Activated CD4-positive, alpha-beta T cell treated with anti-CD3 and anti-CD28 coated beads for 36 hours (primary cell): ENCODE measurements around the gene SLF1. TPM values are rescaled to one million over a fixed set of nuclear protein-coding genes. Genes with fewer than 3 reads are reported as not detected.
A peak's percentile ranks its signal among the peaks of the same experiment; 100 is the strongest.
"Not testable (repeated sequence)": the region's sequence is repeated elsewhere in the genome, so short reads cannot be mapped to it uniquely, and the experiment has no call there.

Experiments used
- ATAC-seq: fragments of 200-7000 bp; cut with Tn5 transposase; one replicate; pipeline ENCODE4 v1.10.0; 2021; ENCODE audit warnings: mild to moderate bottlenecking, moderate library complexity
- CTCF ChIA-PET: fragments of 350-600 bp; sonication (Branson Sonifier 250); formaldehyde crosslinking; loops from one replicate; lab custom pipeline; 2021; ENCODE audit warnings: antibody characterized with exemption; lab: Charles Lee
- POLR2A ChIA-PET: fragments of 350-600 bp; sonication (Branson Sonifier 250); formaldehyde crosslinking; loops from one replicate; lab custom pipeline; 2021; ENCODE audit warnings: antibody characterized with exemption, inconsistent platforms; lab: Charles Lee
- DNase-seq: peaks from one replicate; pipeline ENCODE4 v3.0.0-alpha.2; 2020
- H3K27ac Mint-ChIP-seq: one replicate; pipeline ENCODE4 v1.8.0; 2021; ENCODE audit warnings: mixed read lengths
- H3K27me3 Mint-ChIP-seq: one replicate; pipeline ENCODE4 v1.8.0; 2021; ENCODE audit warnings: mixed read lengths
- H3K36me3 Mint-ChIP-seq: one replicate; pipeline ENCODE4 v1.8.0; 2021; ENCODE audit warnings: low read depth, mixed read lengths
- H3K4me1 Mint-ChIP-seq: one replicate; pipeline ENCODE4 v1.8.0; 2021; ENCODE audit warnings: mixed read lengths
- H3K4me3 Mint-ChIP-seq: one replicate; pipeline ENCODE4 v1.8.0; 2021; ENCODE audit warnings: mild to moderate bottlenecking, moderate library complexity, mixed read lengths
- H3K9me3 Mint-ChIP-seq: one replicate; pipeline ENCODE4 v1.8.0; 2021; ENCODE audit warnings: low read depth, mixed read lengths
- intact Hi-C, 2 experiments: fragments of 100-400 bp; cut with DNase I in 1 of 2; cut with micrococcal nuclease in 1 of 2; formaldehyde crosslinking; loops; one replicate each; pipeline versions ENCODE4 v1.14.2 to v1.15.1; 2022 to 2024; cut with DNase I, micrococcal nuclease
- total RNA-seq, 2 experiments: library from RNA; stranded (reverse); gene quantifications; one replicate each; pipeline ENCODE4 v1.2.3, GENCODE V29; 2021

SLF1 gene
- total RNA-seq = 10 to 100 TPM; 13.3 to 13.6 TPM

GRCh38 chr5:94618493-94619328 lies at the start of gene SLF1, which contains the start of gene KIAA0825:
Gene SLF1 (plus strand): TSS chr5:94618669. CDS start chr5:94628811, 10,142 bp downstream.
Gene KIAA0825 (minus strand): TSS chr5:94618604. CDS start chr5:94537126, 81,478 bp downstream.
- POLR2A ChIA-PET = interaction anchor here (0.8 kb wide), 1 partner anchor 12 kb away, joined by 3 read pairs; no protein-coding TSS in a partner anchor
- H3K4me1 Mint-ChIP-seq = peaks cover 36% of the 10 kb centered on the region
- intact Hi-C loops = loop anchor here (1.0 to 10.0 kb wide), 11 partner anchors 41 to 1129 kb away; a partner anchor contains a TSS
- peak; percentile 90 for ATAC-seq
- H3K36me3 Mint-ChIP-seq = peaks cover 1% of the 10 kb centered on the region
- peak within 1 kb of the TSS; percentile 95 for H3K27ac Mint-ChIP-seq
- CTCF ChIA-PET = interaction anchor here (0.6 to 1.8 kb wide), 5 partner anchors 8 to 231 kb away, joined by 3 to 6 read pairs (median 3); no protein-coding TSS in a partner anchor
- H3K4me3 Mint-ChIP-seq = peak within 1 kb of the TSS; percentile 84
- no peaks in the 10 kb centered on the region for H3K27me3 Mint-ChIP-seq
- H3K9me3 Mint-ChIP-seq = no peaks in the 10 kb centered on the region
- DNase-seq = peak; percentile 94

DNA sequence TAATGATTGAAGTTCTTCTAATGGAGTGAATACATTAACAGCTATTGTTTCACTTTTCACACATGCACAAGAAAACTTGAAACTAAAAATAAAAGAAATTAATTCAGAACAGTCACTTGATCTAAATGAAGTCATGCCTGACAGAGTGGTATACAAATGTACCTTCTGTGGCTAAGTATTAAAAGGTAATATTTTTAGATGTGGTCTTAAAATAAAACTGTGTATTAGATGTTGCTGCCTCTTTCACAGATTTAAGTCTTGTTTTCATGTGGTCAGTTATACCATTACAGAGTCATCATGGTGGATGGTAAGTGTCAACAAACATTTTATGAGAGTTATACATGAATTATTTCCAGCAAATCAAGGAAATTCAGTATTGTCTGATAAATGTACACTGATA lies 47.1 kb upstream of the SLF1 start:
- Mint-ChIP-seq H3K9me3 (no peaks in the 10 kb centered on the region), H3K4me3 (no peak overlapping the region), H3K27me3 (no peaks in the 10 kb centered on the region), H3K4me1 (peaks cover 13% of the 10 kb centered on the region), H3K36me3 (peaks cover 4% of the 10 kb centered on the region), H3K27ac (no peak overlapping the region)
- POLR2A ChIA-PET = no interaction called here
- no peak for DNase-seq
- CTCF ChIA-PET = interaction anchor here (1.1 kb wide), 1 partner anchor 17 kb away, joined by 3 read pairs; no protein-coding TSS in a partner anchor
- intact Hi-C loops = no loop called here
- no peak for ATAC-seq

DNA sequence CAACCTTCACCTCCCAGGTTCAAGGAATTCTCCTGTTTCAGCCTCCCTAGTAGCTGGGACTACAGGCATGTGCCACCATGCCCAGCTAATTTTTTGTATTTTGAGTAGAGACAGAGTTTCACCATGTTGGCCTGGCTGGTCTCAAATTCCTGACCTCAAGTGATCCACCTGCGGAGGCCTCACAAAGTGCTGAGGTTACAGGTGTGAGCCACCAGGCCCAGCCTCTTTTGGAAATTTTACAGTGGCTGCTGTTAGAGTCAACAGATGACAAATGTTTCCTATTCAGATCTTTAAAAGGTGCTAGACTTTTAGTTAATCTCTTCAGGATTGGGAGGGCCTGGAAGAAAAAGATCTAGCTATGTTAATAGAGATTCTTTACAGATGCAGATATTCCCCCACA lies 45.1 kb upstream of the SLF1 start:
- ATAC-seq, intact Hi-C loops, H3K27me3 Mint-ChIP-seq, H3K27ac Mint-ChIP-seq, CTCF ChIA-PET, H3K4me3 Mint-ChIP-seq, H3K36me3 Mint-ChIP-seq, H3K9me3 Mint-ChIP-seq, DNase-seq, POLR2A ChIA-PET: not testable (repeated sequence)
- peaks cover 28% of the 10 kb centered on the region for H3K4me1 Mint-ChIP-seq

GRCh38 chr5:94575196-94575595 lies 43.3 kb upstream of the SLF1 start:
- peak; percentile 78 for ATAC-seq
- intact Hi-C loops = loop anchor here in 1 of 2 experiments (5.0 kb wide), 2 partner anchors 42 to 217 kb away; partner anchors contain the start of genes KIAA0825 and SLF1
- Mint-ChIP-seq H3K4me1 (peaks cover 29% of the 10 kb centered on the region), H3K36me3 (peaks cover 4% of the 10 kb centered on the region), H3K27me3 (no peaks in the 10 kb centered on the region), H3K27ac (peak overlapping the region; percentile 72), H3K4me3 (peak overlapping the region; percentile 9), H3K9me3 (no peaks in the 10 kb centered on the region)
- POLR2A ChIA-PET = no interaction called here
- DNase-seq = peak; percentile 13
- CTCF ChIA-PET = no interaction called here

DNA sequence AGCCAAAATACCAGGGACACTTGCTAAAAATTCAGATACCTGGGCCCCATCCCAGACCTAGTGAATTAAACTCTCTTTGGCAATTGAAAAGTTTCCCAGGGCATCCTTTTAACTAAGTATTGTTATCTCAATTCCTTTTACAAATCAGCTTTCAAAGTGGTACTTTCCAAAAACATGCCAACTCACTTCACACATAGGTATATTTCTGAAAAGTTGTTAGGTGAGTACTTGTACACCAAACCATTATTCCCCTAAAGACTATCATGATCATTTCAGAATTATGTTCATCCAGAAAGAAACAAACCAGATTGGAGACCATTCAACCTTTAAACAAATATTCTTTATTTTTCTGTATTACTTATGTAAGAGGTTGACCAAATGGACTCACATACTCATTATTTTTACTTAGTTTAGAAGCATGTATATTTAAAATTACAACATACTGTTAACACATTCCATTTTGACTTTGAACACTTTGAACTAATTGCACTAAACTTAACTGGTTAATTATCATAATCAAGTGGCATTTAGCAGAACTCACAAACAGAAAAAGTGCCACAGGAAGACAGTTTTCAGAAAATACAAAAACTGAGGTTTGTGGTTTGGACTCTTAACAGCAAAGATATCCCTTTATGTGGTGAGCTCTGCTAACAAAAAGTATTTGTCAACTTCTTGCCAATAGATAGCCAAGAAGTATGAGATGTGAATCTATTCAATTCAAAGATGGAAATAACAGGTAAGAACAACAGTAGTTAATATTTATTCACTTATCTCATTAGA lies 40.8 kb upstream of the SLF1 start:
- ATAC-seq = peak; percentile 59
- Mint-ChIP-seq H3K4me1 (peaks cover 29% of the 10 kb centered on the region), H3K27me3 (no peaks in the 10 kb centered on the region), H3K9me3 (no peaks in the 10 kb centered on the region), H3K27ac (no peak overlapping the region), H3K4me3 (no peak overlapping the region), H3K36me3 (peaks cover 4% of the 10 kb centered on the region)
- ChIA-PET POLR2A (interaction anchor here (0.7 kb wide), 1 partner anchor 269 kb away, joined by 3 read pairs; no protein-coding TSS in a partner anchor), CTCF (interaction anchor here (1.4 kb wide), 1 partner anchor 11 kb away, joined by 4 read pairs; no protein-coding TSS in a partner anchor)
- no peak for DNase-seq
- intact Hi-C loops = loop anchor here in 1 of 2 experiments (5.0 kb wide), 2 partner anchors 40 to 215 kb away; partner anchors contain the start of genes KIAA0825 and SLF1

- CTCF ChIA-PET = no interaction called here
- intact Hi-C loops = no loop called here
- no peak overlapping the region for H3K4me3 Mint-ChIP-seq
These were observed 23.1 kb upstream of the SLF1 start for GRCh38 chr5:94595281-94595840.

DNA sequence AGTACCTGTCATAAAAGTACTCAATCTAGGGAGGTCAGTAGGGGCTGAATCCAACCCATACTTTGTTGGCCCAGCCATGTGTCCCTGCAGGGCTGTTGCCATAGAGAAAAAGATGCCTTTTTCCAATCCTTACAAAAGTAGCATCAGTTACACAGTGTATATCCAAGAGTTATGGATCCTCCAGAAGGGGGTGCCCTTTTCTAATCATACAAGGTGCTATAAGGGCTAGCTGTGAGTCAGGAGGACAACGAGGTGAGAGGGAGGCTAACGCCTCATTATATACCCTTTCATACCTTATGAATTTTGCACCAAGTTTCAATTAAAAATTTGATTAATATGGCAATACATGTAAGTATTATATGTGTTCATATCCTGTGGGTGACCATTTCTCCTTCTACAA lies 4.9 kb upstream of the SLF1 start:
- intact Hi-C loops = loop anchor here (1.0 to 10.0 kb wide), 5 partner anchors 123 to 1039 kb away; no protein-coding TSS in a partner anchor
- H3K9me3 Mint-ChIP-seq = no peaks in the 10 kb centered on the region
- no peaks in the 10 kb centered on the region for H3K27me3 Mint-ChIP-seq
- DNase-seq (no peak), ATAC-seq (peak; percentile 20)
- POLR2A ChIA-PET = no interaction called here
- peaks cover 14% of the 10 kb centered on the region for H3K4me1 Mint-ChIP-seq
- H3K27ac Mint-ChIP-seq = no peak overlapping the region
- no peak overlapping the region for H3K4me3 Mint-ChIP-seq
- CTCF ChIA-PET = interaction anchor here (1.5 to 1.7 kb wide), 2 partner anchors 76 to 124 kb away, joined by 3 to 5 read pairs; no protein-coding TSS in a partner anchor
- H3K36me3 Mint-ChIP-seq = no peaks in the 10 kb centered on the region

More at GRCh38 chr5:94595281-94595840, 23.1 kb upstream of the SLF1 start:
- H3K4me1 Mint-ChIP-seq = no peaks in the 10 kb centered on the region
- H3K36me3 Mint-ChIP-seq = no peaks in the 10 kb centered on the region
- no peaks in the 10 kb centered on the region for H3K9me3 Mint-ChIP-seq
- POLR2A ChIA-PET = no interaction called here
- no peak for ATAC-seq
- H3K27ac Mint-ChIP-seq = no peak overlapping the region
- DNase-seq = no peak
- no peaks in the 10 kb centered on the region for H3K27me3 Mint-ChIP-seq

- CTCF ChIA-PET = interaction anchor here (0.8 to 1.7 kb wide), 3 partner anchors 72 to 124 kb away, joined by 3 to 5 read pairs (median 3); no protein-coding TSS in a partner anchor
- H3K4me1 Mint-ChIP-seq = peaks cover 15% of the 10 kb centered on the region
- no peaks in the 10 kb centered on the region for H3K27me3 Mint-ChIP-seq
- intact Hi-C loops = loop anchor here (5.0 to 10.0 kb wide), 3 partner anchors 238 to 1039 kb away; no protein-coding TSS in a partner anchor
- POLR2A ChIA-PET = no interaction called here
- H3K4me3 Mint-ChIP-seq = no peak overlapping the region
- DNase-seq (no peak), ATAC-seq (no peak)
- H3K36me3 Mint-ChIP-seq = no peaks in the 10 kb centered on the region
- H3K9me3 Mint-ChIP-seq = no peaks in the 10 kb centered on the region
- H3K27ac Mint-ChIP-seq = no peak overlapping the region
These were observed 4.2 kb upstream of the SLF1 start for GRCh38 chr5:94614156-94614805.

GRCh38 chr5:94615862-94616261 lies 2.6 kb upstream of the SLF1 start:
- Mint-ChIP-seq H3K36me3 (no peaks in the 10 kb centered on the region), H3K27ac (no peak overlapping the region), H3K4me1 (peaks cover 22% of the 10 kb centered on the region), H3K27me3 (no peaks in the 10 kb centered on the region), H3K4me3 (no peak overlapping the region), H3K9me3 (no peaks in the 10 kb centered on the region)
- DNase-seq = no peak
- ATAC-seq = no peak
- intact Hi-C loops = loop anchor here (5.0 to 10.0 kb wide), 6 partner anchors 39 to 1131 kb away; no protein-coding TSS in a partner anchor
- ChIA-PET POLR2A (no interaction called here), CTCF (no interaction called here)

DNA sequence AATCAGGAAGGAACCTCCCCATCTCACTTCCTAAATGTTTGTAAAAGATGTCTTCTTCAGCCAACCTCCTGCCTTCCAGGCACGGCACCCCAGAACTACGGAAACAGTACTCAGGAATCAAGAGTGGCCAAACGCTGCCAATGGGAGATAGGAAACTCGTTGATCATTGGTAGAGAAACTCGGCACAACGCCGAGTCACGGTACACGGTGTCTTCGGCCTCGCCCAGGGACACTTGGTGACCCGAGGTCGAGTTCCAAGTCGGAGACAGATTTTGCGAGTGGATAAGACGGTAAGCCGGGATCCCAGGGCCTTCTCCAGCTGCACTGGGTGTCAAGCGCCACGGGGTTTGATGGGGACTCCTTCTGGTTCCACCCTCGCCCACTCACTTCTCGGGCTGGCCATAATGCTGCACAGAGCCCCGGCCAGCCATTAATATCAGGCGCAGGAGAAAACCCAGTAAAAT lies 408 bp upstream of the SLF1 start:
- H3K27me3 Mint-ChIP-seq = no peaks in the 10 kb centered on the region
- H3K36me3 Mint-ChIP-seq = no peaks in the 10 kb centered on the region
- H3K4me1 Mint-ChIP-seq = peaks cover 34% of the 10 kb centered on the region
- ATAC-seq (peak; percentile 28), DNase-seq (no peak)
- intact Hi-C loops = loop anchor here (1.0 to 10.0 kb wide), 11 partner anchors 41 to 1129 kb away; a partner anchor contains a TSS
- POLR2A ChIA-PET = interaction anchor here (0.8 kb wide), 1 partner anchor 13 kb away, joined by 3 read pairs; no protein-coding TSS in a partner anchor
- peak overlapping the region; percentile 84 for H3K4me3 Mint-ChIP-seq
- peak overlapping the region; percentile 95 for H3K27ac Mint-ChIP-seq
- CTCF ChIA-PET = interaction anchor here (0.6 to 1.8 kb wide), 3 partner anchors 11 to 232 kb away, joined by 3 to 6 read pairs (median 3); no protein-coding TSS in a partner anchor
- no peaks in the 10 kb centered on the region for H3K9me3 Mint-ChIP-seq
